WERI-Rb-1 (cell line): Measurements from ENCODE around the gene PPP4R3A.

ENCODE experiments used
- DNase-seq: peaks from one replicate; pipeline ENCODE4 v3.0.0-alpha.2; 2020
- H3K27ac ChIP-seq: fragments of 250-450 bp; sonication (Bioruptor Pico); 2 replicates; pipeline ENCODE4 v1.5.1; 2020; ENCODE audit warnings: mild to moderate bottlenecking, moderate library complexity
- H3K27me3 ChIP-seq: fragments of 250-450 bp; sonication (Bioruptor Pico); 2 replicates; pipeline ENCODE4 v1.5.1; 2021; ENCODE audit warnings: mild to moderate bottlenecking, low read depth, moderate library complexity; ENCODE audit not compliant: insufficient read depth, severe bottlenecking
- H3K36me3 ChIP-seq: fragments of 250-450 bp; sonication (Bioruptor Pico); 2 replicates; pipeline ENCODE4 v1.5.1; 2020; ENCODE audit warnings: mild to moderate bottlenecking, moderate library complexity
- H3K4me3 ChIP-seq: 2 replicates; pipeline ENCODE4 v1.5.1; 2011; ENCODE audit warnings: low read depth, mild to moderate bottlenecking, control low read depth, low read length
- H3K9me3 ChIP-seq: fragments of 250-450 bp; sonication (Bioruptor Pico); 2 replicates; pipeline ENCODE4 v1.5.1; 2021; ENCODE audit warnings: mild to moderate bottlenecking, moderate library complexity; ENCODE audit not compliant: severe bottlenecking
- TF ChIP-seq, protein P1 (sequence below): IDR thresholded peaks from 2 replicates; pipeline ENCODE4 v1.5.1; 2011; ENCODE audit warnings: low read depth, mild to moderate bottlenecking, control low read depth, inconsistent platforms, low read length

PPP4R3A gene

DNA sequence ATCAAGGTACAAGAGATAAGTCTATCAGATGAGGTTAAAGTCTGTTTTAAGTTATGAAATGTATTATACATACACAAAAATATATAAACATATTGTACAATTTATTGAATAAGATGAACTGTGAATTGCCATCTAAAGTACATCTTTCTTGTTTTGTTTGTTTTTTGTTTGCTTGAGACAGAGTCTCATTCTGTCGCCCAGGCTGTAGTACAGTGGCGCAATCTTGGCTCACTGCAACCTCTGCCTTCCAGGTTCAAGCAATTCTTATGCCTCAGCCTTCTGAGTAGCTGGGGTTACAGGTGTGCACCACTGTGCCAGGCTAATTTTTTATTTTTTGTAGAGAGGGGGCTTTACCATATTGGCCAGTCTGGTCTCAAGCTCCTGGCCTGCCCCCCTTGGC, 10.0 kb upstream of the PPP4R3A start:
- Histone ChIP-seq H3K9me3 (peaks cover 3% of the 10 kb centered on the region), H3K4me3 (no peak overlapping the region), H3K36me3 (no peaks in the 10 kb centered on the region), H3K27ac (no peak overlapping the region), H3K27me3 (no peaks in the 10 kb centered on the region)
- no peak for DNase-seq
- TF ChIP-seq, protein P1, sequence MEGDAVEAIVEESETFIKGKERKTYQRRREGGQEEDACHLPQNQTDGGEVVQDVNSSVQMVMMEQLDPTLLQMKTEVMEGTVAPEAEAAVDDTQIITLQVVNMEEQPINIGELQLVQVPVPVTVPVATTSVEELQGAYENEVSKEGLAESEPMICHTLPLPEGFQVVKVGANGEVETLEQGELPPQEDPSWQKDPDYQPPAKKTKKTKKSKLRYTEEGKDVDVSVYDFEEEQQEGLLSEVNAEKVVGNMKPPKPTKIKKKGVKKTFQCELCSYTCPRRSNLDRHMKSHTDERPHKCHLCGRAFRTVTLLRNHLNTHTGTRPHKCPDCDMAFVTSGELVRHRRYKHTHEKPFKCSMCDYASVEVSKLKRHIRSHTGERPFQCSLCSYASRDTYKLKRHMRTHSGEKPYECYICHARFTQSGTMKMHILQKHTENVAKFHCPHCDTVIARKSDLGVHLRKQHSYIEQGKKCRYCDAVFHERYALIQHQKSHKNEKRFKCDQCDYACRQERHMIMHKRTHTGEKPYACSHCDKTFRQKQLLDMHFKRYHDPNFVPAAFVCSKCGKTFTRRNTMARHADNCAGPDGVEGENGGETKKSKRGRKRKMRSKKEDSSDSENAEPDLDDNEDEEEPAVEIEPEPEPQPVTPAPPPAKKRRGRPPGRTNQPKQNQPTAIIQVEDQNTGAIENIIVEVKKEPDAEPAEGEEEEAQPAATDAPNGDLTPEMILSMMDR = no peak

DNA sequence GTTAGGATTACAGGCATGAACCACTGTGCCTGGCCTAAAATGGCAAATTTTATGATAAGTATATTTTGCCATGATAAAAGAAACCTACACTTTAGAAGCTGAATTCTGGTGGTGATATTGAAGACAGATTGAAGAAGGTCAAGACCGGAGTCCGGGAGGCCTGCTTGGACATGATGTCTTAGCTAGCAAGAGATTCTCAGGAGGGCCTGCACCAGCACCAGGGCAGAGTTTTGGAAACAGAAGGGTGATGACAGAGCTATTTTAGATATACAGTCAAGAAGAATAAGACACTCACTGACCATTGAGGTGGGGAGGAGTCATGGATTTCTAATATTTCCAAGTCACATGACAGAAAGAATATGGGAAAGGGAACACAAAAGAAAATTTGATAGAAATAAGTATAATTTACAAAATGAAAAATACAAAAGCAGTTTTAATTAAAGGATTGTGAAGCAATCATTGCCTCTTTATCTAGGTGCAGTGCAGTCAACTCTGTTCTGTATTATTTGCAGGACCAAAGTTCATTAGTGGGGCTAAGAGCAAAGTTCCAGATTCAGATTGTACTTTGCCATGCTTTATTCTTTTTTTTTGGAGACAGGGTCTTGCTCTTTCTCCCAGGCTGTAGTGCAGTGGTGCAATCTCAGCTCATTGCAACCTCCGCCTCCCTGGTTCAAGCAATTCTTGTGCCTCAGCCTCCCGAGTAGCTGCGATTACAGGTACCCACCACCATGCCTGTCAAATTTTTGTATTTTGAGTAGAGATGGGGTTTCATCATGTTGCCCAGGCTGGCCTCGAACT, 9.3 kb upstream of the PPP4R3A start:
- TF ChIP-seq, protein P1 = no peak

DNA sequence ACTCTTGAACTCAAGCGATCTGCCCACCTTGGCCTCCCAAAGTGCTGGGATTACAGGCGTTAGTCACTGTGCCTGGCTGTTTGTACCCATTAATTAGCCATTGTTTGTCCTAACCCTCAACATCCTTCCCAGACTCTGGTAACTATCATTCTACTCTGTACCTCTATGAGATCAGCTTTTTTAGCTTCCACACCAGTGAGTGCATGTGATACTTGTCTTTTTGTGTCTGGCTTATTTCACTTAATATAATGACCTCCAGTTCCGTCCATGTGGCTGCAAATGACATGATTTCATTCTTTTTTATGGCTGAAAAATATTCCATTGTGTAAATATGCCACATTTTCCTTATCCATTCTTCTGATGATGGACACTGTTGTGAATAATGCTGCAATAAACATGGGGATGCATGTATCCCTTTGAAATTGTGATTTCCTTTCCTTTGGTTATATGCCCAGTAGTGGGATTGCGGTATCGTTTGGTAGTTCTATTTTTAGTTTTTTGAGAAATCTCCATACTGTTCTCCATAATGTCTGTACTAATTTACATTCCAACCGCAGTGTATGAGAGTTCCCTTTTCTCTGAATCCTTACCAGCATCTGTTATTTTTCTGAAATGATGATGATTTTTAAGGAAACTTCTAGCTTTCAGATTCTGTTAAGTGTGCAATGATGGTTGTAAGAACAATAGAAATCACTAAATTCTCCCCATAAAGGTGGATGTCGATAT, 6.7 kb upstream of the PPP4R3A start:
- Histone ChIP-seq H3K27ac (no peak overlapping the region), H3K4me3 (no peak overlapping the region), H3K36me3 (no peaks in the 10 kb centered on the region), H3K9me3 (peaks cover 3% of the 10 kb centered on the region), H3K27me3 (no peaks in the 10 kb centered on the region)
- DNase-seq = no peak
- TF ChIP-seq, protein P1 = no peak

More for the DNA sequence above, 9.3 kb upstream of the PPP4R3A start:
- Histone ChIP-seq H3K36me3 (no peaks in the 10 kb centered on the region), H3K27ac (no peak overlapping the region), H3K4me3 (no peak overlapping the region), H3K27me3 (no peaks in the 10 kb centered on the region), H3K9me3 (peaks cover 3% of the 10 kb centered on the region)
- no peak for DNase-seq

DNA sequence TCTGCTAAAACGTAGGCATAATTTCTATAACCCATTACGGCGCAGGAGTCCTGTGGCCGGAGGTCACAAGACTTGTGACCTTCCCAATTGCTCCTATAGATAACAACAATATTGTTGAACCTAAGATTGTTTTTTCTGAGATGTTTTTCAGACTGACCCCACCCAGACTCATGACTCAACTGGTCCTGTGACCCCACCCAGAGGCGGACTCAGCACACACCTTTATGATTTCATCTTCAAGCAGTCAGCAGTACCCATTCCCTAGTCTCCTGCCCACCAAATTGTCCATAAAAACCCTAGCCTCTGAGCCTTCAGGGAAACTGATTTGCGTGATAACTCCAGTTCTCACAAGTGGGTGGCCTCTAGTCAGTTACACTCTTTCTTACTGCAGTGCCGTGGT, 5.9 kb upstream of the PPP4R3A start:
- H3K9me3 ChIP-seq = peaks cover under 1% of the 10 kb centered on the region
- TF ChIP-seq, protein P1 = no peak
- H3K36me3 ChIP-seq = no peaks in the 10 kb centered on the region
- H3K27me3 ChIP-seq = no peaks in the 10 kb centered on the region
- no peak overlapping the region for H3K4me3 ChIP-seq
- no peak overlapping the region for H3K27ac ChIP-seq
- no peak for DNase-seq

DNA sequence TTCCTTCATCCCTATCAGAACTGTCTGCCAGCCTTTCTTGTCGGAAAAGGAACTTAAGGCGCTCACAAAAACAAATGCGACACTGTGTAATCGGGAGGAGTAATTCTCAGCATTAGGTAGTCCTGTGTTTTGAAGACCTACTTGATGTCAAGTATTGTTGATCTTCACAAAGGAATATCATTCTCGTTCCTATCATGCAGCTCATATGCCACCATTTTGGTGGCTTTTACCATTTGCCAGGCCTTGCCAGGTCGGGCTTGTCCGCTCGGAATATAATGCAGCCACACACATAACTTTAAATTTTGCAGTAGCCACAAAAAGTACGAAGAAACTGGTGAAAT, 903 bp upstream of the PPP4R3A start:
- Histone ChIP-seq H3K27ac (peak overlapping the region; percentile 100), H3K27me3 (no peaks in the 10 kb centered on the region), H3K36me3 (peaks cover 33% of the 10 kb centered on the region), H3K4me3 (peak overlapping the region; percentile 85), H3K9me3 (no peaks in the 10 kb centered on the region)
- TF ChIP-seq, protein P1 = no peak
- DNase-seq = no peak
